ENCODE results near the gene INPP4A.

Gene INPP4A

DNA sequence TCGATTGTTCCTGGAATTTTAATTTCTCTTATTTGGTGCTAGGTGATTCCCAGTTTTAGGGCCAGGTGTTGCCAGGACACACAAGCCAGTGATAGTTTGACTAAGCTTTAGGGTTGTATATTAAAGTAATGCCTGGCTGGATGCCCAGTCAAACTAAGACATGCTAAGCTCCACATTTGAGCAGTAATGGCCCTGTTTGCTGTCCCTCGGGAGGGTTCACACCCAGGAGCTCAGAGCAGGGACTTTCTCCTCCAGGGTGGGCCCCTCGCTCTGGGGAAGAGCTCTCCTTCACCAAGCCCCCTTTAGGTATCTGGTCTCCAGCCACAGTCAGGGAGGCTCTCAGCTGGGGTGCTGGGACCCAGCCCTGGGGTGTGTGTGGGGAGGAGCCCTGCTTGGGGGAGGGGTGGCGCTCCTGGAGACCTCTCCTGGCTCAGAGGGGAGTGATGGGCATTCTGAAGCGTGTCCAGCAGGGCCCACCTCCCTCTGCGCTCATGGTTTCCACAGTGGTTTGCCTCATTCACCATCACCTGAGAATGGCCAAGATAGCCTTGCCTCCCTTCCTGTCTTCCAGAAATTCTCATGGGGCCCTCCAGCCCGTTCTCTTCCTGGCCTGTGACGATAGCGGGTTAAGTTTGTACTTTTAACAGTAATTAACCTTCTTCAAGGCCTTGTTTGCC is 31.7 kb downstream of the INPP4A start:
- no peak for DNase-seq (ENCODE audit: low spot score)

DNA sequence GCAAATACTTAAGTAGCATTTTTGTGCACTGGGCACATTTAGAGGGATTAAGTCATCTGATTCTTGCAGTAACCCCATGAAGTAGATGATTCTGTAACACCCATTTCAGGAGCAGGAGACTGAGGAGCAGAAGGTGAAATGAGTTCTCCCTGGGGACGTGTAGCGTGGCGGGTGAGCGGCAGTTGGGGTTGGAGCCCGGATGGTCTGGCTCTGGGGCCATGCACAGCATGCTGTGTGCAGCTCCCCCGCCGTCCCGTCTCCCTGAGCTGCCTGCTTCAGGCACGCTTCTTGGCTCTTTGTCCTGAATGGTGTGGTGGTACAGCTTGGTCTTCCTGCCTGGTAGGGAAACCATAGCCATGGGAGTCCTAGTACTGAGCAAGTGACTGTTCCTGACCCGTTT is 32.4 kb downstream of the INPP4A start:
- no peak for DNase-seq (ENCODE audit: low spot score)

DNA sequence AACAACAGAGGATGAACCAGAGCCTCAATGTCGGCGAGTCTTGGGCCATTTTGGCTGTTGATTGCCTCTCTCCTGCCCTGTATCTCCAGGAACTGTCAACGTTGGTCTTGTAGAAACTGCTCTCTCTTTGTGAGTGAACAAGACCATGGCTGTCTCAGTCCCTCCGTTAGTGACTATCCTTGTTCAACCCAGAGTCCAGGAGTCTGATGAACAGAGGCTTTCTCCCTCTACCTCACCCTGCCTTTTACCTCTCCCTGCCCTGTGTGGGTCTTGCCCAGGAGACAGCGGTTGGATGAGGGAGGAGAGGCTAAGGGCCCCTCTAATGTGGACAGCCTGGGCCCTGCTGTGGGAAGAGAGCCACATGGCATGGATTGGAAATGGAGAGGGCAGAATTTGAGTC is 32.8 kb downstream of the INPP4A start:
- DNase-seq (ENCODE audit: low spot score) = no peak

DNA sequence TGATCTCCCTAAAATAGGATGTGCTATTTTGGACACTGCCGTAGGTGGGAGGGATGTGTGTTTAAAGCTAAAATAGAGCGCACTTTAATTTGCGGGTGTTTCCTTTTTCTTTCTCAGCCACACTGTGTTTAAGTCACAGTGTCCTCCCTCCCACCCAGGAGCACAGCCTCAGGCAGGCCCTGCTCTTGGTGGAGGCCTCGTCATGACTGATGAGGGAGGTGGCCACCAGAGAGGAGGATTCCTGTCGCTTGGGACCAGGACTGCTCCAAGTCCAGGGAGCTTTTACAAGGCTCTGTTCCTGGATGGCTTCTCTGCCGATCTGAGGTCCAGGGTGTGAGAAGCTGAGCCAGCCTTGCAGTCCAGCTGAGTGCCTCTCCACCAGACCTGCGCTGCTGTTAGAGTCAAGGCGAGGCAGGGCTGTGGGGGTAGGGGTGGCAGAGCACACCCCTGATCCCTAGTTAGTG is 33.5 kb downstream of the INPP4A start:
- no peak for DNase-seq (ENCODE audit: low spot score)

DNA sequence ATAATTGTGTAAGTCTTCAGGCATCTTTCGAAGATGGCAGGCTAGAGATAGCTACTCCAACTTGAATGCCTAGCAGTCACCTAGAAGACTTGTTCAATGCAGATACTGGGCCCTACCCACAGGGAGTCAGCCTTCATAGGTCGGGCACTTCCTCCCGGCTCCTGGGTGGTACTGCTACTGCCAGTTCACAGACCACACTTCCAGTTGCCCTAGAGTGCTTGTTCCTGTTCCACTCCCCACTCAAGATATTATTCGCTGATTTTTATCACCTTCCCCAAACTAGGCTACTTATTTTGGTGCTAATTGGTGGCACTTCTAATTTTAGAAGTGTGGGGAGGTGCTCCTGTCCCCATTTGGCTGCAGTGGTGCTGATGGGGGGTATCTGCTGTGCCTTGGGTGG is 34.2 kb downstream of the INPP4A start:
- no peak for DNase-seq (ENCODE audit: low spot score)

DNA sequence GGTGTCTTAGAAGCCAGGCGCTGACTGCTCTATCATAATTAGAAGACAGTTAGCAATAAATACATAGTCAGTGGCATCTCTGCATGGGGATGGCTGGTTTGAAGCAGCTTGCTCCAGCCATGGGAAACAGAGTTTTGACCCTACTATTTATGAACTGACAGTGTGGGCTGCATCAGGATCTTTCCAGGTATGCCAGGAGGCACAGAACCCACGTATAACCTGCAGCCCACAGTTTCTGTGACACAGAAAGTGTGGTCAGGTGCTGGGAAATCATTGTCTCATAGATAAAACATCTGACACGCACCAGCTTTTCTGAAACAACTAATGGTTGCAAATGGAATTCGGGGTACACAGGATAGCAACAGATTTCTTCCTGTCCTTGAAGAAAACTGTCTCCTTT is 34.7 kb downstream of the INPP4A start:
- no peak for DNase-seq (ENCODE audit: low spot score)

DNA sequence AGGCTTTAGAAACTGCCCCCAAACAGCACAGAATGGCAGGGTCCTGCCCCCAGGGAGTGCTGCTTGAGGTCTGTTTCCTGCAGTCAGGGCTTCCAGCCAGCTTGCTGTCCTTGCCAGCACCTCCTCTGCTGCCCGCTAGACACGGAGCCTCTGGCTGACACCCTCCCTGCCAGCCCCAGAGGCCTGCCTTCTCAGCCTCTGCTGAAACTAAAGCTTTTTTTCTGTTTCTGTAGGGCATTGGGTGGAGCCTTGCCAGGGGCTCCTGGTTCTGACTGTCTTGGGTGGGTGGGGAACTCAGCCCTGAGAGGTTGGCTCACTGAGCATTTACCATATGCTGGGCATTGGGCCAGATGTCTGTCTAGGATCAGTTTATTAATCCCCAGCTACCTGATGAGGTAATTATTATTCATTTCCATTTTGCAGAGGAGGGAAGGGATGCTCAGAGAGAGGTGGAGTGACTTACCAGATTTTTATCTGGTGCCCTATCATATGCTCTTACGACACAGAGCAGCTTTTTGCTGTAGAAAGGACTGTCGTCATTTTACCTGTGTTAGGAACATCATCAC is 35.4 kb downstream of the INPP4A start:
- no peak for DNase-seq (ENCODE audit: low spot score)

DNA sequence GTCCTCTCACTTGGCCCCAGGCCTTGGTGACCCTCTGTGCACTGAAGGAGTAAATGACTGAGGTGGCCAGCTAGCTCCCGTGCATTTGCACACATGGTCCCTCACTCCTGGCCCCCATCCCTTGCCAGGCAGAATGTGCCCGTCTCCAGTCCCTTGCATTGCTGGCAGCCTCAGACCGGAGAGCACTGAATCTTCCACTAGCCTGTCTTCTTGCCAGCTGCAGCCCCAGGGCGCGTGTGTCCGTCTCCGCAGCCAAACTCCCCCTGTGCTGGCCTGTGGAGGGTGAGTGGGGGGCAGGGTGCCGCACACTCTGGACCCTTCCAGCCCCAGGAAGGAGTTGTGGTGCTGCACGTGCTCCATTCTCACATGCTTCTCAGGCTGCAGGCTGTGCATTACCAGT is 35.9 kb downstream of the INPP4A start:
- no peak for DNase-seq (ENCODE audit: low spot score)

DNA sequence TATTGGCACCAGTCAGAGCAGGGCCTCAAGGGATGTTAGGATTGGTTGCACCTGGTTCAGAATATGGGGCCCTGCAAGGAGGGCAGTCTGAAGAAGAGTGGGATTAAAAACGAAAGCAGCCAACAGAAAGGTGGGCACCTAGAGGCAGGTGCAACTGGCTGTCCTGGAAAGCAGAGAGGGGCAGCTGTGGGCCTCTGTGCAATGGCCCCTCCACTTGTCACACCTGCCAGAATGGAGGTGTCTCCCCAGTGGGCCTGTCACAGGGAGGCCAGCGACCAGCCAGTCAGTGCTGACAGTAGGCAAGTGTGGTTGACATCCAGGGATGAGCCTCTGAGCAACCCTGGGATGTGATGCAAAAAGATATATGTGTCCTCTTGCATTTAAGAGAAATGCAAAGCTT is 37.7 kb downstream of the INPP4A start:
- DNase-seq (ENCODE audit: low spot score) = no peak

DNA sequence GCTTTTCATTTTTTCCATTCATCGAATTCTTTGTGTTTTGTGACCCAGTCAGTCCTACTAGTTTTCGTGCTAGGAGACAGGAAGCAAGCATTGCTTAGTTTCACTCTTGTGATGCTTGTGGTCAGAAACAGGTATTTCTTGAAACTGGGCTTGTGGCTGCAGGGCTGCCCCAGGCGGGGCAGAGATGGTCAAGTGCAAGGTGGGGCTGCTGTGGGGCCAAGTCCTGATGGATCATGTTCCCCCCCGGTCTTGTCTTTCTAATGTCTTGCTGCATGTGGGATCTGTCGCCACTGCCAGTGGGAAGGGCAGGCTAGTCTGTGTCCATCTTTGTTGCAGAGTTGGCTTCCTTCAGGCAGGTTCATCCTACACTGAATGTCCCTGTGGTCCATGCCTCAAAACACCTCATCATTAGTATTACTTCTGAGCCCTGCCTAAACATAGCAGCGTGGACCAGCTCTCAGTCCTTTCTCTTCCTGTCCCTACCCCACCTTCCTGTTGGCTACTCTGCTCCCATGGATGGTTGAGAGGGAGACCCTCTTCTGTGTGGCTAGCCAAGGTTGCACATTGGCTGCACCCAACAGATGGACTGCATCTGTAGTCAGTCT is 38.7 kb downstream of the INPP4A start:
- no peak for DNase-seq (ENCODE audit: low spot score)

DNA sequence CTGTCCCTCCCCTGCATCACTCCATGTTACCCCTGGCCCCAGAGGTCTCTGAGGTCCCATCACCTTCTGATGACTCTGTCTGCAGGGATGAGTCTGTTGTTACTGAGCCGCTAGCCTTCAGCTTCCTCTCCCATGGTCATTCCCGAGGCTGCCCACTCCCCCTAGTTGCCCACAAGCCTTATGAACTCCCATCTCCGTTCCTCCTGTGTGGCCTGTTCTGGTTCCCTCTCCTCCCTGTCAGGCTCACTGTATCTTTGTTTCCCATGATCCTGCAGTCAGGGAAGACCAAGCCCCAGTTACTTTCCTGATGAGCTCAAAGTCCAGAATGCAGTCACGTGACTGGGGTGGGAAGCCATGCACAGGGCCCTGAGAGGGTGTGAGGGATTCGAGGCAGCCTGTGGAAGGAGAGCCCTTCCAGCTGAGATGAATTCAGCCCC is 39.5 kb downstream of the INPP4A start:
- no peak for DNase-seq (ENCODE audit: low spot score)

DNA sequence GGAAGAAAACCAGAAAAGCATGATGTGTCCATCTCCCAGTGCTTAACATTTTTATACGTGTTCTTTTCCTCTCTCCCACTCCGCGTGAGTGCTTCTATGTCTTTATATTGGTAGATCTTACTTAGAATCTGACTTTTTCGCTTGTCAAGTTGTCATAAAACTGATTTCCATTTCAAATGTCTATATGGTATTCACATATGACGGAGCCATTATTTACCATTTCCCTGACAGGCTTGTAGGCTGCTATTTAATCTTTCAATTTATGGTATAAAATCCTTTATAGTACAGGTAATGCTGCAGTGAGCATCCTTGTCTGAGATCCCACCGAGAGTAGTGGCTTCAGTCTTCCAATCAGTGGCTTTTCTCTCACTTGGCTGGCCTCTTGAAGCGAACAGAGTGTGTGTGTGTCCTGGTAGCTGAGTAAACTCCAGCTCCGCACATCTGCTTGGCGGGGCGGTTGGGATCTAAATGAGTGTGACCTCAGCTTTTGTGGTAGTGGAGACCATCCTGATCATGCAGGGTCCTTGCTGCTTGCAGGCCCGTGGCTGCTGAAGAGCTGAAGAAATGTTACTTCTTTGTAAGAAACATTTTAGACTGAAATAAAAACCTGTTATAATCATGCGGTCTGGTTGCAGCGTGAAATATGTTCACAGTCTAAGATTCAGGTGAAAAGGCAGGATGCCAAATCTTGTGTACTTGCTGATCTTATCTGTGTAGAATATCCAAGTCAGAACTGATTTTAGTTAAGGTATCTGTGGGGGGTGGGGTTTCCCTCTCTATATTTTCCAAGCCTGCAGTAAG is 40.2 kb downstream of the INPP4A start:
- no peak for DNase-seq (ENCODE audit: low spot score)

DNA sequence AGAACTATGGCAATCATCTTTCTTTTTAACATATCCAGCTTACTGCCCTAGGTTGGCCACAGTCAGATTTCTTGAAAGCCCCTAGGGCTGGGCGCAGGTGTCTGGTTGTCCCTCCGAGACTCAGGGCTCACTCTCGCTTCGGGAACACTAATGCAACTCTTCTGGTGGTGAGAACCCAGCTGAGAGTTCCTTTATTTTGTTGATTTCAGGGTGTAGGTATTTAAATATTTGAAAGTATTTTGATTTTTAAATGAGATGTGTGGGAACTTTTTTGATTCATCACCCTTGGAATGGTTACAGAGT is 40.7 kb downstream of the INPP4A start:
- DNase-seq (ENCODE audit: low spot score) = no peak

DNA sequence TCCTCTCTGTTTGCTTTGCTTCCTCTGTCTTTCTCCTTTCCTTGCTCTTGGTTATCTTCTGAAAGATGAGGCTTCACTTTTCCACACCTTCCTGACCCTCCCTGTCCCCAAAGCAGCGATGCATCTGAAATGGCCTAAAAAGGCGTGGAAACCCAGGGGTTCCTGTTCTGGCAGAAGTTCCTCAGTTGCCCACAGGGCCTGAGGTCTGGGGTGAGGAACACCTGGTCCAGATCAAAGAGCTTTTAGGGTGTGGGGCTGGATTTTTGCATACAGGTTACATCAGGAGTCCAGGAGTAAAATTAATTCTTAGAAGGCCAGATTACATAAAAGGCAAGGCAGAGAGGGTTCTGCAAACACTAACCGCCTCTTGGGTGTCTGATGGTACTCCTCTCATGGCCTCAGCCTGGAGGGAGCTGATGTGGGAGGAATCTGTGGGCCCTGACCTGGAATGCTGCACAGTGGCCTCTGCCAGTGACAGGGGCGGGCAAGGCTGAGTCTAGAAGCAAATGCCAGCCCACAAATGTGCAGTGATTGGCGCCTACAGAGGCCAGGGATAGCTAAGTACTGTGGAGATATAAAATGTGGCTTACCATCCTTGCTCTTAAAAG is 41.8 kb downstream of the INPP4A start:
- DNase-seq (ENCODE audit: low spot score) = no peak

DNA sequence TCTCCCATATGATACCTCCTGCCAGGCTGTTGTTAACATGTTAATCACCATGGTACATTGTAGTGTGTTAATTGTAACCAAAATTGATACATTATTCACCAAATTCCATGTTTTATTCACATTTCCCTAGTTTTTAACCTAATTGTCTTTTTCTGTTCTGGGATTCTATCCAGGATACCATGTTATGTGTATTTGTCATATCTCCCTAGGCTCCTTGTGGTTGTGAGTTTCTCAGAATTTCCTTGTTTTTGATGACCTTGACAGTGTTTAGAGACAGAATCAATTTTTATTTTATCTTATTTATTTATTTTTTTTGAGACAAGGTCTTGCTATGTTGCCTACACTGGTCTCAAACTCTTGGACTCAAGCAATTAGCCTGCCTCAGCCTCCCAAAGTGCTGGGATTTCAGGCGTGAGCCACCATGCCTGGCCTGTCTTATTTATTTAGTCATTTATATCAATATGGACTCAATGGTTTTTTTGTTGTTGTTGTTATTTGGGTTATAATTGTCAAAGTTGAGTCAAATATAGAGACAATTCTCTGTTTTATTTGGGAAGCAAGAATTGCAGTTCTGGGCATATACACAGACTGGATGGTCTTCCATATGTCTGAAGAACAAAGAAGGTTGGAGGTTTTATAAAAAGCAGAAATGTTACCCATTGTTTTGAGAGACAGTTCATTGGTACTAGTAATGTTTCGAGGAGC is 42.6 kb downstream of the INPP4A start:
- no peak for DNase-seq (ENCODE audit: low spot score)

DNA sequence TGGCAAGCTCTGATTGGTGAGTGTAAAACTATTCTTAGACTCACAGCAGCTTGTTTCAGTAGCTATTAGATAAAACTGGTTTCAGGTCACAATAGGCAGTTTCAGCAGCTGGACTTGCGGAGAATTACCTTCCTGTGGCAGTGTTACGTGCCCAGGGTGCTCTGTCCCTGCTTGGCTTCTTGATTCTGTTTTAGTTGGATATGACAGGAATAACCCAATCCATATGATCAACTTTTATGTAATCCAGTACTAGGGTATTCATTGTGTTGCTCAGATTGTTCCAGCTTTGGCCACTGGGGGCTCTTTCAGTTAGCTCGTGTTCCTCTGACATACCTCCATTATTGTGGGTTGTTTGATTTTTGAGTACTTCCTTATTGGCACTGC is 43.1 kb downstream of the INPP4A start:
- no peak for DNase-seq (ENCODE audit: low spot score)

DNA sequence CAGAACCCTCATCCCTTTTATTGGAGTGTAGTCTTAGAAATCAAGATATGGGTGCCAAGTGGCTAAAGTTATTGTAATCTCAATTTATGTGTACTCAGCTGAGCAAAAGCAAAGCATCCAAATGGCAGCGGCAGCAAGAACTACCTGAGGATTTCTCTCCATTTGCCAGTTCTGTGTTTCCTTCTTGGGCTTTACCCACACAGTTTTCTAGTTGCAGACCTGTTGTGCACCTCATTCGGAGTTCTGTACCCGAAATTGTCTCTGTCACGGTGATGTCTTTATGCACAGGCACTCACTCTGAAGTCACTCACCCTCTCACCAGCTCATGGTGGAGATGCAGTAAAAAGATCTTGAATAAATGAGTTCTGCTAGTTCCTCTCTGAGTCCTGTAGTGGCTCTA is 43.6 kb downstream of the INPP4A start:
- no peak for DNase-seq (ENCODE audit: low spot score)

DNA sequence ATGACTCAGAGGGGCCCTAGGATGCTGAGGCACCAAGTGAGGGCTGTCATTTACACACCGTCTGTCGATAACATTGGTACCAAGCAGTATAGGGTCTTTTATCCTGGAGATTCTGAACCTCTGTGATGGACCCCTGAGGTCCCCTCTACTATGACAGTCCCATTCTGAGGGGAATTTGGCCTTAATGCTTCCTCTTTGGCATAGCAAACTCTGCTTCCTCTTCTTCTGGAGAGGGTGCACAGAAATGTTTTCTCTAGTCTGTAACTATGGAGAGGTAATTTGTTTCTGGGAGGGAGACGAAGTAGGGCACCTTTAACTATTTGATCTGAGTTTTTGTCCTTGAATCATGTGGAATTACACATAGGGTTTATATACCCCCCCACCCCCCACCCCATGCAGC is 44.8 kb downstream of the INPP4A start:
- no peak for DNase-seq (ENCODE audit: low spot score)

DNA sequence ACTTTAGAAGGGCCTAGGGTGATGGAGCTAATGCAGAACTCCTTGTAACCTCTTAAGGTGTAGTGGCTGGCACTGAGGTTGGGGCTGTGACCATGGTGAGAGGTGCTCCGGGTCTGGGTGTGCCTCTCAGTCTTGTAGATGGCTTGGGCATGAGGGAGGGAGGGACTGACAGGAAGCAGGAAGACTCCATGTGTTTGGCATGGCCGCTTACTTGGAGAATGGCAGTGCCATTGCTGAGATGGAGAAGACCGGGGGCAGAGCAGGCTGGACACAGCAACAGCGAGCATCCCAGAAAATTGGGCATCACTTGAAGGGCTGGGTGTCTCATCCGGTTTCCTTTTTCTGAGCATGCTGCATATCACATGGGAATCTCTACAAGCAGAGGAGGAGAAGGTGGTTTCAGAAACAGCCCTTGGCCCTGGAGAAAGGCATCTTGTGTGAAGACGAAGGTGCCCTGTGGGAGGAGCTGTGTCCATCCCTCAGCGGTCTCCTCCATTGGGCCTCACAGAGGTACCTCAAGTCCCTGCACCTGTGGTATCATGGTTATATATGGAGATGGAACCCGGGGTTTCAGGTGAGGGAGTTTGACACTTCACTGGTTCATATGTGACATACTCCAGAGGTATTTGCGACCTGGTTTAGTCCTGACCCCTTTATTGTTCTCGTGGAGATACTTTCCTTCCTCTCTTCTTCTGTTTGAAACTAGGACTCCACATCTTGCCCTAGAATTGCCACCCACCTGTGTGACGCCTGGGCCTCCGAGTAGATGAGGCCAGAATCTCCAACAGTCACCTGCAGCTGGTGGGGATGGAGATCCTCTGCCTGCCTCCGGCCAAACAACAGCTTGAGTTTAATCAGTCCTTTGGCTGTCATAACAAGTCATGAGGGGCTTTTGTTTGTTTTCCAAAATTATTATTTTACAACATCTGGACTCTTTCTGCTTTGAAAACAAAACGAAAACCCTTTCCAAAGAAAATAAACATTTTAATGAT is 45.6 kb downstream of the INPP4A start:
- DNase-seq (ENCODE audit: low spot score) = no peak

DNA sequence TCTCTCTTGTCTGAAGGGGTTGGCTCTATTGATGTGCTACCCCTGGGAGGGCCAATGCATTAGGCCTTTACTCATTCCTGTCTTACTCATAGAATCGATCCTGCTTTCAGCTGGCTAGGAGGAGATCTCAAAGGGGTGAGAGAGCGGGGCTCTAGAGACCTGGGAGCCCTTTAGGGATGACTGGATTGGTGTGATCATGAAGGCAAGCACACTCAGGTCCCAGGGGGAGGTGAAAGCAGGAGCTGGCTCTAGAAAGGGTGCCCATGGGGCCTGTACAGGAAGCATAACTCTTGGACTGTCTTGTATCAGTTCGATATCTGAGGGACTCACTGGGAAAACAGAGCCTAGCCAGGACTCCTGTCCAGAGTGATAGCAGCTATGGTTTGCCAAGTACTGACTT is 47.8 kb downstream of the INPP4A start:
- DNase-seq (ENCODE audit: low spot score) = no peak

DNA sequence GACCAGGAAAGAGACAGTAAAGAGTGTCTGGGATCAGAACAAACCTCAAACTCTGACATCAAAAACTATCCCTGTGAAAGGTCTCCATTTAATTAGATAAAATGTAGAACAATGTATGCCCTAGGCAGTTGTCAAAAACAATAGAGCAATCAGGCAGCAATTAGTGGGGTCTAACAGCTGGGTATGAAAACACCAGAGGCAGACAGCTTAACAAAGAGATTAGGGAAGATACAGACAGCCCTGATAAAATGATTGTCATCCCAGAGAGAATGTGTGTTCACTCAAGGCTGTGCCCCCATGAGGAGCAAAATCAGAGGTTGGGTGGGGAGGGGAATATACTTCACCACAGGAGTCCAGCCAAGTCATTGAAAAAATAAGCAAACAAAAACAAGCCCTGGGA is 50.0 kb downstream of the INPP4A start:
- DNase-seq (ENCODE audit: low spot score) = no peak

Data from ecto neural progenitor cell (in vitro differentiated cells).